ENCODE measurements around the gene HEATR5B. TPM values are rescaled to one million over a fixed set of nuclear protein-coding genes. Genes with fewer than 3 reads are reported as not detected.

Gene HEATR5B
- total RNA-seq (ENCODE audit: insufficient read depth, low replicate concordance): 16.9 TPM

GRCh38 chr2:37083873-37084794 is at the start of gene HEATR5B, which contains the start of gene GPATCH11:
TSS of gene HEATR5B (minus strand) at chr2:37084372. CDS start at chr2:37083414, 958 bp downstream.
TSS of gene GPATCH11 (plus strand) at chr2:37084518. CDS start at chr2:37088382, 3,864 bp downstream.
- peak; percentile 98 for DNase-seq (ENCODE audit: low spot score)

DNA sequence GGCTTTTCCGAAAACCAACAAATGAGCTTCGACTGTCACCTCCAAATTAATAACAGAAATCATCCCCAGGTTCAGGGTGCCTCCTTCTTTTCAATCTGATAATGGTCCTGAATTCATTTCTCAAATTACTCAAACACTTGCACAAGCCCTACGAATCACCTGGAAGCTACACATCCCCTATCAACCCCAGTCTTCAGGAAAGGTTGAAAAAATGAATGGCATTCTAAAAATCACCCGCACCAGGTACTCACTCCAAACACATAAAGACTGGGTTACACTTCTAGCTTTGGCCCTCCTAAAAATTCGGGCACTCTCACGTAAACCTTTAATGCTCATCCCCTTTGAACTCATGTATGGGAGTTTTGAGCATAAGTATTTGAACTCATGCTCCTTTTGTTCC is 48.7 kb upstream of the HEATR5B start:
- no peak for DNase-seq (ENCODE audit: low spot score)

GRCh38 chr2:37125416-37125815 is 41.2 kb upstream of the HEATR5B start:
- DNase-seq (ENCODE audit: low spot score): no peak

DNA sequence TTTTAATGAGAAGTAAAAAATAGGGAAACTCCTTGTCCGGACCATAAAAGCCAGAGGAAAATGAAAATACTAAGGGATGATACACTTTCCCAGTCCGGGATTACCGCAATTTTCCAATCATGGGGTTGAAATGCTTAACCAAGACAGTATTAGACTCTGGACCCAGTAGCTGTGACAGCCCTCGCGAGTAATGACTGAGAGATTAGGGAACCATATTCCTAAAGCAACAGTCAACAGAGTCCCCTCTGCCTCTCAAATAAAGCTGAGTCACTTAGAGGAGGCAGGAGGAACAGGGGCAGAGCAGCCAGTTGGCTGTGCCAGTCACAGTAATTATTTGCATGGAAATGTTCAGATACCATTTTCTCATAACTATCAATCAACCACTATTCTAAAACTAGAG is 35.0 kb upstream of the HEATR5B start:
- DNase-seq (ENCODE audit: low spot score): no peak

- DNase-seq (ENCODE audit: low spot score): no peak
Observed at GRCh38 chr2:37117566-37117965, 33.4 kb upstream of the HEATR5B start.

GRCh38 chr2:37111958-37112357 is 27.8 kb upstream of the HEATR5B start:
- DNase-seq (ENCODE audit: low spot score): no peak

DNA sequence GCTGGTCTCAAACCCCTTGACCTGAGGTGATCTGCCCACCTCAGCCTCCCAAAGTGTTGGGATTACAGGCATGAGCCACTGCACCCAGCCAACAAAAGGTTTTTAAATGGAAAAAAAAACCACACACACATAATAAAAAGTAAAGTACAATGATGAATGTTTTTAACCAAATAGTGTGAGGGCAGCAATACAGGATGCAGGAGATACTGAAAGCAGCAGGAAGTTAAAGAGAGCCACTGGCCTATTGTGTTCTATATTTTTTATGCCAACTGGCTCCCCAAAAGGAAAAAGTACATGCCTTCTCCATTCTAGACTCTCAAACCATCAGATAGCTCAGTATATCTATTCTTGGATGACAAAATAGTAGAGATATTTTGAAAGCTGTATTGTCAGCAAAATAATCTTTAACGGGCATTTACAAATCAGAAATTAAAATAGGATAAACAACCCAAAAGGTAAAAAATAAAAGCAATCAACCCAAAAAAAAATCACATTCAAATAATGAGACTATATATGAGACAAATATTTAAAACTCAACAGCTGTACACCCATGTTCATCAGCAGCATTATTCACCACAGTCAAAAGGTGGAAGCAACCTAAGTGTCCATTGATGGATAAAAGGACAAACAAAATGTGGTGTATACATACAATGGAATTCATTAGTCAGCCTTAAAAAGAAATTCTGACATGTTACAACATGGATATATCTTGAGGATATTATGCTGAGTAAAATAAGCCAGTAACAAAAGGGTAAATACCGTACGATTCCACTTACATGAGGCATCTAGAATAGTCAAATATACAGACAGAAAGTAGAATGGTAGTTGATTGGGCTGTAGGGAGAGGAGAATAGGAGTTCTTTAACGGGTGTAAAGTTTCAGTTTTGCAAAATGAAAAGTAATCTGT is 26.4 kb upstream of the HEATR5B start:
- DNase-seq (ENCODE audit: low spot score): no peak

GRCh38 chr2:37109523-37109922 is 25.4 kb upstream of the HEATR5B start:
- no peak for DNase-seq (ENCODE audit: low spot score)

DNA sequence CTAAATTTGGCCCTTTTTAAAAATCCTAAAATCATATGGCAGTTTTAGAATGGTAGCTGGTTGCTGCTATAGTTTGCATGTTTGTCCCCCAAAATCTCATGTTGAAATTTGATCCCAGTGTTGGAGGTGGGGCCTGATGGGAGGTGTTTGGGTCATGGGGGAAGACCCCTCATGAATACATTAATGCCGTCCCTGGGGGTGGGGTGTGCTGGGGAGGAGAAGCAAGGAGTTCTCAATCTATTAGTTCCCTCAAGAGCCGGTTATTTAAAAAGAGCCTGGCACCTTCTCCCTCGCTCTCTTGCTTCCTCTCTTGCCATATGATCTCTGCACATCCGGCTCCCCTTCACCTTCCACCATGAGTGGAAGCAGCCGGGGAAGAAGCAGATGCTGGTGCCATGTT is 21.0 kb upstream of the HEATR5B start:
- DNase-seq (ENCODE audit: low spot score): no peak

DNA sequence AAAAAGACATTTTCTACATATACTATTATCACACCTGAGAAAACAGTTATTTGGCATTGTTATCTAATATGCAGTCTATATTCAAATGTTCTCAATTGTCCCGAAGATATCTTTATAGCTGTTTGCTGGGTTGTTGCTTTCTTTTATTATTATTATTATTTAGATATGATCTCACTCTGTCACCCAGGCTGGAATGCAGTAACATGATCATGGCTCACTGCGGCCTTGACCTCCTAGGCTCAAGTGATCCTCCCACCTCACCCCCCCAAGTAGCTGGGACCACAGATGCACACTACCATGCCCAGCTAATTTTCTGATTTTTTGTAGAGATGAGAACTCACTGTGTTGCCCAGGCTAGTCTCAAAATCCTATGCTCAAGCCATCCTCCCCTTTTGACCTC is 20.0 kb upstream of the HEATR5B start:
- no peak for DNase-seq (ENCODE audit: low spot score)

- DNase-seq (ENCODE audit: low spot score): no peak
Observed at GRCh38 chr2:37102588-37102987, 18.4 kb upstream of the HEATR5B start.

DNA sequence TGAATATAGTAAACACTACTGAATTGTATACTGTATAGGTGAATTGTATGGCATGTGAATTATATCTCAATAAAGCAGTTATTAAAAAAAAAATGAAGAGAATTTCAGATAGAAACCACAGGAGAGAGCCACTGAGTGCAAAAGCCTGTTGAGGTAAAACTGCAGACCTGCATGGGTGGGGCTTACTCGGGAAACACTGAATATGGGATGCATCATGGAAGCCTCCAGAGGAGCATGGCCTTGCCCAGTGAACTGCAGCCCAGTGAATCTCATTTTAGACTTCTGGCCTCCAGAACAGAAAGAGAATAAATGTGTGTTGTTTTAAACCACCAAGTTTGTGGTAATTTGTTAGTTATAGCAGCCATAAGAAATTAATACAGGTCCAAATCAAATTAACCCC is 15.9 kb upstream of the HEATR5B start:
- DNase-seq (ENCODE audit: low spot score): no peak

DNA sequence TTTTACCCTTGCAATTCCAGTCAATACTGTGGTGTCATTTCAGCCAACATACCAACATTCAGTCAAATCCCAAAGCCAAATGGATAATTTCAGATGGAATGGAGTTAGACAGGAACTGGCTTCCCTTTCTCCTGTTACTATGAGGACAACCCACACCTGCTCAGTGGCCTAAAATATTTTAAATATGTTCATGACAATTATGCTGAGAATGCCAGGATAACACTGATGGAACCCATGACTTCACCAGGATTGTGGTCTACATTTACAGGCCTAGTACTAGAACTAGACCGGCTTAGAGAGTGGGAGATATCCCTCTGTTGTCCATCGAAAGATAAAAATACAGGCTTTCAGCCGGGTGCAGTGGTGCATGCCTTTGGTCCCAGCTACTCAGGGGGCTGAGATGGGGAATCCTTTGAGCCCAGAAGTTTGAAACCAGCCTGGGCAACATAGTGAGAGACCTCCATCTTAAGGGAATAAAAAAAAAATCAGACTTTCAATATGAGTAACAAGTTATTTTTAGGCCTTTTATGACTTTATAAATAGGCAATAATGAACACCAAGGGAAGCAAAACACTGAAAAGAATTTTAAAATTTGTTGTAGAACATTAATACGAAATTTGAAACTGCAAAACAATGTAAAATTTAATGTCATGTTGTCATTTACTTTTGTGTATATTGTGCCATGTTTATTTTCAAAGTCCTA is 14.4 kb upstream of the HEATR5B start:
- DNase-seq (ENCODE audit: low spot score): no peak

- no peak for DNase-seq (ENCODE audit: low spot score)
Observed at GRCh38 chr2:37096568-37096967, 12.4 kb upstream of the HEATR5B start.

DNA sequence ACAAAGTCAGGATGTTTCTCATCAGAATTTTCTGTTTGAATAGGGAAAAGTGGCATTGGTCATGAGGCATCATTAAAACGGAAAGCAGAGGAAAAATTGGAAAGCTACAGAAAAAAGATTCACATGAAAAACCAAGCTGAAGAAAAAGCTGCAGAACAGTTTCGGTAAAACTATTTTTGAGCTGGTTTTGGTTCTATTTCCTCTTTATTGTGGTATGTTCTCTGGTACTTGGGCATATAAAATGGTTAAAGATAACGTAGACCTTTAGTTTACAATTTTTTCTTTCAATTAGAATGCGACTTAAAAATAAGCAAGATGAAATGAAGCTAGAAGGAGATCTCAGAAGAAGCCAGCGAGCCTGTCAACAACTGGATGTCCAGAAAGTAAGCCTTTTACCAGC is 7.7 kb upstream of the HEATR5B start:
- no peak for DNase-seq (ENCODE audit: low spot score)

DNA sequence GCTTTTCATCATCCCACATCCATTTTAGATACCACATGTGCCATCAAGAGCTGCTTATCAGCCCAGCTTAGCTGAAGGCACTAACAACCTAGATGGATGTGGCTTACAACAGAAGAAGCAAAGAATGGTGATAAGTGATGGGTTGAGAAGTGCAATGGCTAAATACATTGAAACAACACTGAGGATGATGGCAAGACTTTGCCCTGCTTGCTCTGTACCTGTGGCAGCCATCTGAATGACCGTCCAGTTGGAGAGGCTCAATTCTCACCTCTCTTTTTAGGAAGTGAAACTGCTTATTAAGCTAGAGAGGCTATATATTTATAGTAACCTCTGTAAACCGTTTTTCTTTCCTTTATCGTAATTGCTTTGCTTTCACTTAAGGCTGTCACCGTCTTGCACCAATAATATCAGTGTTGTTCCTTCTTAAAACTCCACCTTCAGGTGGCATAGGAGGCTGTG is 5.9 kb upstream of the HEATR5B start:
- DNase-seq (ENCODE audit: low spot score): no peak

GRCh38 chr2:37085731-37086147 is 1.6 kb upstream of the HEATR5B start:
- DNase-seq (ENCODE audit: low spot score): no peak

DNA sequence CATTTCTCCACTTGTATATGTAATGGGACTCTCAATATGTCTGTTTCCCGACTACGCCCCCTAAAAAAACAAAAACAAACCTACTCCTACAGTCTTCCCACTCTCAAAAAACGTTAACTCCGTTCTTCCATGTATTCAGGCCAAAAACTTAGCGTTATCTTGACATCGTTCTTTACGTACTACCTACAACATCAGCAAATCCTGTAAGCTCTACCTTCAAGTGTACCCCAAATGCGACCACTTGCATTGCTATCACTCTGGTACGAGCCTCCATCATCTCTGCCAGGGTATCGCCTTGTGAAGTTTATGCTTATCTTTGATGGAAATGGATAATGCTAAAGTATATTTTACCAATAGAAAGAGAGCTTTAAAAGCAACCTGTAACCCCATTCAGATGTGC is 625 bp upstream of the HEATR5B start:
- DNase-seq (ENCODE audit: low spot score): no peak

DNA sequence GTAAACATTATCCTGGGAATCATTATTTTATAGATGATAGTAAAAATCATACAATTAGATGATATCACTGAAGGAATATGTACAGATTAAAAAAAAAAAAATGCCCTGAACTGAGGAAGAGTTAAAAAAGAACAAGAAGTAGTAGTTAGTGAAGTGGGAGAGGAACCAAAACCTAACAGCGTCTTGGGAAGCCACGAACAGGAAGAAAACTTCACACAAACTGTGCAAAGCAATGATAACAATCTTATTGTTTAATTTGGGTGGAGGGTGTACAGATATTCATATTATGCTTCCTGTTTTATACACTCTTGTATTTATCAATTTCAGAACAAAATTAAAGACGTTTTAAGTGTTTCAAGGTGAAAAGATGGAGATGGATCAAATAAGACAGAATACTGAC is 3.5 kb downstream of the HEATR5B start:
- DNase-seq (ENCODE audit: low spot score): no peak

DNA sequence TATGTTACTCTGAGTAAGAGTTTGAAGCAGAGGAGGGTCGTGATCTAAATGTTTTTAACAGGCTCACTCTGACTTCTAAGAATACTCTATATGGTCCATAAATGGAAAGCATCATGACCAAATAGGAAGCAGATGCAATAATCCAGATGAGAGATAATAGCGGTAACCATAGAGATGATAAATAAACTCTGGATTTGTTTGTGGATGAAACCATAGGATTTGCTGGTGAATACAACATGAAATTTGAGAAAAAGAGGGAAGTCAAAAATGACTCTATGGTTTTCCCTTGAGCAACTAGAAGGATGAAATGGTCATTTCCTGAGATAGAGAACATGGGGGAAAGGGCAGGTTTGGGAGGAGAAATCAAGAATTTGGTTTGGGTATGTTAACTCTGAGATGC is 3.9 kb downstream of the HEATR5B start:
- no peak for DNase-seq (ENCODE audit: low spot score)

GRCh38 chr2:37070931-37071330 is 13.2 kb downstream of the HEATR5B start:
- no peak for DNase-seq (ENCODE audit: low spot score)

DNA sequence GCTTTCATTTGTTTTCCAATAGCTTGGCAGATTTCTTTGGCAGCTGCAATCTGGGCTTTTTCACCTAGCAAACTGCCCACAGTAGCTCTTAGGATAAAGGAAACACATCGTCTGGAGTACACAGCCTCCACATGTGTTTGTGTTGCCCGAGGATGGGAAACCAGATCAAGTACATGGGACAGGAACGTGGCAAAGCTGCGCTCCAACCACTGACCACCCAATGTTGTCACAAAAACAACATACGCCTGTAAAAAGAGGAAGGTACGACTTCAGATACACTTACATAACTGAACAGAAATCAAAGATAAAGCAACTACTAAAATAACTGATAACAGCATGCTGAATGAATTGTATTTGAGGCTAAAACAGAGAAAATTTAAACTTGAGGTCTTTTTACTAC is 15.5 kb downstream of the HEATR5B start:
- no peak for DNase-seq (ENCODE audit: low spot score)

All from umbilical cord (tissue), 2 donors.